KMS-11 (cell line): Measurements from ENCODE around the gene ADNP.
"Not testable (repeated sequence)": the region's sequence is repeated elsewhere in the genome, so short reads cannot be mapped to it uniquely, and the experiment has no call there.

Experiments used
- H2AFZ ChIP-seq: fragments of 200-600 bp; sonication (generic); 2 replicates; pipeline ENCODE4 v1.6.1; 2016; ENCODE audit warnings: antibody characterized with exemption, mixed run types, low read depth
- H3K27ac ChIP-seq: fragments of 200-600 bp; sonication (generic); 2 replicates; pipeline ENCODE4 v1.6.1; 2016; ENCODE audit warnings: mild to moderate bottlenecking, mixed run types
- H3K27me3 ChIP-seq: fragments of 200-600 bp; sonication (generic); 2 replicates; pipeline ENCODE4 v1.6.1; 2017; ENCODE audit warnings: mild to moderate bottlenecking, low read depth, mixed run types, moderate library complexity; ENCODE audit not compliant: insufficient read depth
- H3K36me3 ChIP-seq: fragments of 200-600 bp; sonication (generic); 2 replicates; pipeline ENCODE4 v1.6.1; 2017; ENCODE audit warnings: mild to moderate bottlenecking, mixed run types; ENCODE audit not compliant: insufficient read depth
- H3K4me1 ChIP-seq: fragments of 200-600 bp; sonication (generic); 2 replicates; pipeline ENCODE4 v1.6.1; 2016; ENCODE audit warnings: mild to moderate bottlenecking, low read depth, mixed run types; ENCODE audit not compliant: poor library complexity, severe bottlenecking
- H3K4me2 ChIP-seq: fragments of 200-600 bp; sonication (generic); 2 replicates; pipeline ENCODE4 v1.7.0; 2016; ENCODE audit warnings: mild to moderate bottlenecking, mixed run types
- H3K4me3 ChIP-seq: fragments of 200-600 bp; sonication (generic); IDR thresholded peaks from 2 replicates; pipeline ENCODE4 v1.6.1; 2017; ENCODE audit warnings: low read depth, low read length, mixed read lengths; ENCODE audit not compliant: insufficient read depth
- H3K79me2 ChIP-seq: fragments of 200-600 bp; sonication (generic); 2 replicates; pipeline ENCODE4 v1.6.1; 2016; ENCODE audit warnings: low read depth, mixed run types; ENCODE audit not compliant: insufficient read depth
- H3K9ac ChIP-seq: fragments of 200-600 bp; sonication (generic); 2 replicates; pipeline ENCODE4 v1.6.1; 2016; ENCODE audit warnings: mild to moderate bottlenecking, mixed run types
- H4K20me1 ChIP-seq: fragments of 200-600 bp; sonication (generic); 2 replicates; pipeline ENCODE4 v1.6.1; 2016; ENCODE audit warnings: mild to moderate bottlenecking, mixed run types; ENCODE audit not compliant: insufficient read depth
- CTCF ChIP-seq: fragments of 200-600 bp; sonication (generic); conservative IDR thresholded peaks from 2 replicates; pipeline ENCODE4 v1.6.1; 2017; ENCODE audit warnings: low read depth, mild to moderate bottlenecking, antibody characterized with exemption, low read length, moderate library complexity, mixed read lengths

ADNP gene

GRCh38 chr20:50885781-50886180 is 45.5 kb downstream of the ADNP start:
- H3K36me3 ChIP-seq: no peaks in the 10 kb centered on the region

GRCh38 chr20:50885068-50885467 is 46.2 kb downstream of the ADNP start:
- Histone ChIP-seq H3K27ac (no peak overlapping the region), H3K4me1 (no peaks in the 10 kb centered on the region), H3K79me2 (peaks cover 4% of the 10 kb centered on the region; the same call in 1 of the 2 replicates), H3K4me3 (no peak overlapping the region), H2AFZ (no peak overlapping the region), H3K4me2 (no peak overlapping the region), H3K9ac (no peak overlapping the region), H4K20me1 (peaks cover 8% of the 10 kb centered on the region; the same call in 1 of the 2 replicates), H3K27me3 (no peaks in the 10 kb centered on the region), H3K36me3 (no peaks in the 10 kb centered on the region)
- TF ChIP-seq CTCF: no peak

More at GRCh38 chr20:50885781-50886180, 45.5 kb downstream of the ADNP start:
- no peak for TF ChIP-seq CTCF
- H3K4me2 ChIP-seq: no peak overlapping the region
- H3K9ac ChIP-seq: no peak overlapping the region
- H4K20me1 ChIP-seq: peaks cover 8% of the 10 kb centered on the region; the same call in 1 of the 2 replicates
- no peaks in the 10 kb centered on the region for H3K27me3 ChIP-seq
- no peak overlapping the region for H3K27ac ChIP-seq
- H2AFZ ChIP-seq: no peak overlapping the region
- H3K4me1 ChIP-seq: no peaks in the 10 kb centered on the region
- H3K79me2 ChIP-seq: peaks cover 4% of the 10 kb centered on the region; the same call in 1 of the 2 replicates
- H3K4me3 ChIP-seq: no peak overlapping the region

GRCh38 chr20:50883856-50884255 is 47.4 kb downstream of the ADNP start:
- H3K36me3 ChIP-seq: no peaks in the 10 kb centered on the region
- no peak overlapping the region for H2AFZ ChIP-seq
- no peaks in the 10 kb centered on the region for H4K20me1 ChIP-seq
- H3K9ac ChIP-seq: no peak overlapping the region
- no peaks in the 10 kb centered on the region for H3K27me3 ChIP-seq
- H3K4me1 ChIP-seq: no peaks in the 10 kb centered on the region
- H3K79me2 ChIP-seq: no peaks in the 10 kb centered on the region
- no peak overlapping the region for H3K4me3 ChIP-seq
- H3K27ac ChIP-seq: no peak overlapping the region
- H3K4me2 ChIP-seq: no peak overlapping the region
- no peak for TF ChIP-seq CTCF

- not testable (repeated sequence) for H3K9ac ChIP-seq
Measured at GRCh38 chr20:50881759-50882424, 49.3 kb downstream of the ADNP start.

More at GRCh38 chr20:50881759-50882424, 49.3 kb downstream of the ADNP start:
- H3K4me3 ChIP-seq, H3K27ac ChIP-seq, H3K79me2 ChIP-seq, H3K4me1 ChIP-seq, H3K27me3 ChIP-seq, H3K36me3 ChIP-seq, H4K20me1 ChIP-seq, H2AFZ ChIP-seq, H3K4me2 ChIP-seq: not testable (repeated sequence)
